GM10266 (cell line): ENCODE measurements around the gene OR6C65.
"Not testable (repeated sequence)": the region's sequence is repeated elsewhere in the genome, so short reads cannot be mapped to it uniquely, and the experiment has no call there.

Experiments used
- DNase-seq: peaks from one replicate; pipeline ENCODE4 v3.0.0; 2012; ENCODE audit errors: extremely low spot score
- TF ChIP-seq, protein P1 (sequence below): IDR thresholded peaks from 2 replicates; pipeline ENCODE4 v1.5.1; 2012; ENCODE audit warnings: mild to moderate bottlenecking, low read depth; ENCODE audit not compliant: control insufficient read depth, insufficient read depth; ENCODE audit errors: missing control alignments

The OR6C65 gene

DNA sequence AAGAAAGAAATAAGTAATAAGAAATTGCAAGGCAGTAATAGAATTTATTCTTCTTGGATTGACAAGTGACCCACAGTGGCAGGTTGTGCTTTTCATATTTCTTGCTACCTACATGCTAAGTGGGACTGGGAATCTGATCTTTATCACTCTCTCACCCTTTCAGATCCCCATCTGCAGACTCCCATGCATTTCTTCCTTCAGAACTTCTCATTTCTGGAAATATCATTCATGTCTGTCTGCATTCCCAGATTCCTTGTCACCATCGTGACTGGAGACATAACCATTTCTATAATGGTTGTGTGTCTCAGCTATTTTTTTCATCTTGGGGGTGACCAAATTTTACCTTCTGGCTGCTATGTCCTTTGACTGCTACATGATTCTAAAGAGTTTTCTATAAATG lies 4.0 kb upstream of the OR6C65 start:
- TF ChIP-seq, protein P1, sequence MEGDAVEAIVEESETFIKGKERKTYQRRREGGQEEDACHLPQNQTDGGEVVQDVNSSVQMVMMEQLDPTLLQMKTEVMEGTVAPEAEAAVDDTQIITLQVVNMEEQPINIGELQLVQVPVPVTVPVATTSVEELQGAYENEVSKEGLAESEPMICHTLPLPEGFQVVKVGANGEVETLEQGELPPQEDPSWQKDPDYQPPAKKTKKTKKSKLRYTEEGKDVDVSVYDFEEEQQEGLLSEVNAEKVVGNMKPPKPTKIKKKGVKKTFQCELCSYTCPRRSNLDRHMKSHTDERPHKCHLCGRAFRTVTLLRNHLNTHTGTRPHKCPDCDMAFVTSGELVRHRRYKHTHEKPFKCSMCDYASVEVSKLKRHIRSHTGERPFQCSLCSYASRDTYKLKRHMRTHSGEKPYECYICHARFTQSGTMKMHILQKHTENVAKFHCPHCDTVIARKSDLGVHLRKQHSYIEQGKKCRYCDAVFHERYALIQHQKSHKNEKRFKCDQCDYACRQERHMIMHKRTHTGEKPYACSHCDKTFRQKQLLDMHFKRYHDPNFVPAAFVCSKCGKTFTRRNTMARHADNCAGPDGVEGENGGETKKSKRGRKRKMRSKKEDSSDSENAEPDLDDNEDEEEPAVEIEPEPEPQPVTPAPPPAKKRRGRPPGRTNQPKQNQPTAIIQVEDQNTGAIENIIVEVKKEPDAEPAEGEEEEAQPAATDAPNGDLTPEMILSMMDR = no peak
- no peak for DNase-seq

GRCh38 chr12:55407866-55408265 lies 7.5 kb downstream of the OR6C65 start:
- TF ChIP-seq, protein P1 = no peak
- no peak for DNase-seq

GRCh38 chr12:55409133-55409532 lies 8.8 kb downstream of the OR6C65 start:
- not testable (repeated sequence) for DNase-seq

GRCh38 chr12:55412138-55412537 lies 11.8 kb downstream of the OR6C65 start:
- DNase-seq = not testable (repeated sequence)

DNA sequence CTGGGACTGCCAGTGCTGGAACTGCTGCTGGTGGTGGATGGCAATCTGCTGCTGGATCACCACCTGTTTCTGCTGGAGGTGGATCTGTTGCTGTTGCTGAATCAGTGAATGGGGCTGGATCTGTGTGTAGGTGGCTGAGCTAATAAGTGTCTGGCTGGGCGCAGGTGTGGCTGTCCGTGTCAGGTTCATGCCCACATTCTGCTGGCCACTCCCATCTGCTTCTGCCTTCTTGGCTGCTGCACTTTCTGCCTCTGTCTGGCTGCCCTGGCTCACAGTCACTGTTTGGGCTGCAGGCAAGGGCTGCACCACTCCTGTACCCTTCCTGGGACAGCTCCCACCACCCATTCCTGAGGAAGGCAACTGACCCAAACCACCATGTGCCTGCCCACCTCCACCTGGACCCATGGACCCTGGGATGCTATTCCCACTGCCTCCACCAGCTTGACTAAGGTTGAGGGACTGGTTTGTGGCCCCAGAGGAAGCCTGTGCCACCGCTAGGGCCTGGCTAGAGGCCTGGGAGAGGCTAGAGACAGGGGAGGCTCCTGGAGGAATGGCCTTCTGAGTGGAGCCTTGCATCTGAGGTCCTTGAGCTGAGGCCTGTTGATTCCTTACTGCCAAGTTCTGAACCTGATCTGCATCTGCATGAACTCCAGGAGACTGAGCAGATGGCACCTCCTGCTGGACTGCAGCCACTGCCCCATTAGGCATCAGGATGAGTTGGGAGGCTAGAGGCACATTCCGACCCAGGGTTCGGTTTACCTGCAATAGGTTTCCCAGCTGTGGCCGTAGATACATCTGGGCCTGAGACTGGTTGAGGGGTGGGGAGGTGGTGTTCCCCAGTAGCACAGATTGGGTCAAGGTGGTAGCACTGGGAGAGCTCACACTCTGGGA lies 13.4 kb downstream of the OR6C65 start:
- DNase-seq = not testable (repeated sequence)

DNA sequence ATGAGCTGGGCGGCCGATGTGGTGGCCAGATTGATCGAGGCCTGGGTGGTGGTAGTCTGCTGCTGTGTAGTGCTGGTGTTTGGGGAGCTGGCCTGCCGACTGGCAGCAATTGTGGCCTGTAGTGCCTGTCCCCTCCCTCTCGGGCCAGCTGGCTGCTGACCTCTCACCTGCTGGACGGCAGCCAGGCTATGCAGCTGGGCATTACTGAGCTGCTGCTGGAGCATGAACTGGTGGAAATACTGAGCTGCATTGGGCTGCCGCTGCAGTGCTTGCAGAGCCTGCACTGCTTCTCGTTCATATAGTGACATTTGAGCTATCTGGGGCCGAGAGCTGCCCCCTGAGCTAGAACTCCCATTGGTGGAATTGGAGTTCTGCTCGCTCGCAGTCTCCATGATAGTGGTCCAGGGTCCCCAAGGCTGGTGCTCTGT lies 14.1 kb downstream of the OR6C65 start:
- DNase-seq = not testable (repeated sequence)

GRCh38 chr12:55414889-55415288 lies 14.6 kb downstream of the OR6C65 start:
- DNase-seq = not testable (repeated sequence)

GRCh38 chr12:55416961-55417360 lies 16.6 kb downstream of the OR6C65 start:
- no peak for DNase-seq
- TF ChIP-seq, protein P1 = no peak

DNA sequence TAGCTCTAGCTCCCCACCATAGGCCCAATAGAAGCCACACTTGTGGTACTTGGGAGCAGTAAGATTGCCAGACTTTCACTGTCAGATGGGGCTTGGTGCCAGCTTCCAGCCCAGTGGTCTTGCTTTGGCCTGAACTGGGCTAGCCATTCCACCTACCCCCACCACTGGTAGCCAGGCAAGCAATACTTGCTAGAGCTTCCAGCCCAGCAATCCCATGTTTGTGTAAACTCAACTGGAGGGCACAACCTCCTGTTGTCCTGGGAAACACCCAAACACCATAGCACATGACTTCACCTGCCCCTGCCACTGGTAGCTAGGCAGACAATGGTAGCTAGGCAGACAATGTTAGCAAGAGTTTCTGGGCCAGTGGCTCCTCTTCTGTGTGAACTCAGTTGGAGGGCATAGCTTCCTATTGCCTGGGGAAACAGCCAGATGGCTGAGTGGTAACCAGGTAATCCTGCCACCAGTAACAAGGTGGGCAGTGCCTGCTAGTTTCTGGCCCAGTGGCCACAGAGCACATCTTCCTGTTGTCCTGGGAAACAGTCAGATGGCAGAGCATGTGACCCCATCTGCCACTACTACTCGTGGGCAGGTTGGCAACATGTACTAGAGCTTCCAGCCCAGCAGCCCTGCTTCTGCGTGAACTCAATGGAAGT lies 20.1 kb downstream of the OR6C65 start:
- no peak for DNase-seq
- TF ChIP-seq, protein P1 = no peak

DNA sequence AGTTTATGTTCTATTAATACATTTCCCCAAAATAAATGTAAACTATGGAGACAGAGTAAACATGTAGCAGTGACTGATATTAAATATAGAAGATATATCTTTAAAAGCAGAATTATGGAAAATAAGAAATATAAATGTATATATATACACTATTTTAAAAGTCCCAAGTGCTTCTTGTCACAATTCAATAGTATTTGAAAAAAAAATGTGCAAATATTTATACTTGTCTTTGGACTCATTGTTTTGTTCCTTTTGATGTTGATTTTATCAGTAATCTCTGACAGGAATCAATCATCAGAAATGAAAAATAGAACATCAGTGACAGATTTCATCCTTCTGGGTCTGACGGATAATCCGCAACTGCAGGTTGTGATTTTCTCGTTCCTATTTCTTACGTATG lies 25.6 kb downstream of the OR6C65 start, which contains the start of gene OR6C76:
OR6C76 (plus strand) TSS at position 301 of the 400 bp plus-strand sequence; CDS start at position 301, 0 bp downstream.
- TF ChIP-seq, protein P1 = no peak
- no peak for DNase-seq
